Mesenchymal stem cell (in vitro differentiated cells and primary cell): ENCODE results near the gene HSPA12B.

ENCODE experiments used
- DNase-seq: peaks from one replicate; pipeline ENCODE4 v3.0.0-alpha.2; 2013
- H2AFZ ChIP-seq: one replicate; pipeline ENCODE4 v1.6.1; 2013; ENCODE audit warnings: low read depth, mild to moderate bottlenecking, control low read depth, inconsistent platforms, low read length, moderate library complexity
- H2AK5ac ChIP-seq: 2 replicates; pipeline ENCODE4 v1.6.1; 2013; ENCODE audit warnings: low read length, moderate library complexity, mild to moderate bottlenecking, inconsistent platforms; ENCODE audit not compliant: severe bottlenecking
- H2BK120ac ChIP-seq: one replicate; pipeline ENCODE4 v1.6.1; 2013; ENCODE audit warnings: low read depth, mild to moderate bottlenecking, inconsistent platforms, low read length, moderate library complexity
- H2BK12ac ChIP-seq, 2 experiments: one replicate each; pipeline ENCODE4 v1.6.1; 2013; ENCODE audit warnings: inconsistent platforms in 2 of 2, low read length in 2 of 2, mild to moderate bottlenecking in 2 of 2, moderate library complexity in 2 of 2, control low read depth in 1 of 2
- H2BK15ac ChIP-seq: one replicate; pipeline ENCODE4 v1.6.1; 2013; ENCODE audit warnings: mild to moderate bottlenecking, low read depth, inconsistent platforms; ENCODE audit not compliant: poor library complexity, severe bottlenecking
- H2BK5ac ChIP-seq: 2 replicates; pipeline ENCODE4 v1.6.1; 2013; ENCODE audit warnings: low read depth, mild to moderate bottlenecking, low read length, control low read depth, inconsistent platforms; ENCODE audit not compliant: poor library complexity, severe bottlenecking
- H3K14ac ChIP-seq, 2 experiments: one replicate each; pipeline ENCODE4 v1.6.1; 2013; ENCODE audit warnings: inconsistent platforms in 2 of 2, low read length in 2 of 2, control low read depth in 1 of 2, mild to moderate bottlenecking in 1 of 2, moderate library complexity in 1 of 2
- H3K18ac ChIP-seq, 2 experiments: one replicate each; pipeline ENCODE4 v1.6.1; 2013; ENCODE audit warnings: inconsistent platforms in 2 of 2, low read length in 2 of 2, control low read depth in 1 of 2, low read depth in 1 of 2, mild to moderate bottlenecking in 1 of 2
- H3K23ac ChIP-seq, 2 experiments: one replicate each; pipeline ENCODE4 v1.6.1; 2013; ENCODE audit warnings: inconsistent platforms in 2 of 2, low read length in 2 of 2, mild to moderate bottlenecking in 2 of 2, moderate library complexity in 2 of 2, control low read depth in 1 of 2
- H3K27ac ChIP-seq: 2 replicates; pipeline ENCODE4 v1.5.1; 2013; ENCODE audit warnings: mild to moderate bottlenecking, moderate library complexity, low read length, control low read depth, inconsistent platforms; ENCODE audit not compliant: poor library complexity, severe bottlenecking
- H3K27me3 ChIP-seq, 2 experiments: 2 replicates each; pipeline versions ENCODE4 v1.6.1 to v1.7.0; 2013; ENCODE audit warnings: low read length in 2 of 2, mild to moderate bottlenecking in 2 of 2, moderate library complexity in 2 of 2, control low read depth in 1 of 2, inconsistent platforms in 1 of 2; ENCODE audit not compliant: control insufficient read depth in 1 of 2, insufficient read depth in 1 of 2
- H3K36me3 ChIP-seq, 2 experiments: 2 replicates each; pipeline versions ENCODE4 v1.6.1 to v1.7.0; 2013; ENCODE audit warnings: low read length in 2 of 2, control low read depth in 1 of 2, inconsistent platforms in 1 of 2, low read depth in 1 of 2, mild to moderate bottlenecking in 1 of 2; ENCODE audit not compliant: insufficient read depth in 2 of 2, control insufficient read depth in 1 of 2
- H3K4ac ChIP-seq, 2 experiments: one replicate each; pipeline ENCODE4 v1.6.1; 2013; ENCODE audit warnings: inconsistent platforms in 2 of 2, low read length in 2 of 2, mild to moderate bottlenecking in 2 of 2, moderate library complexity in 2 of 2, control low read depth in 1 of 2, low read depth in 1 of 2
- H3K4me1 ChIP-seq: 2 replicates; pipeline ENCODE4 v1.6.1; 2013; ENCODE audit warnings: low read depth, low read length, control low read depth; ENCODE audit not compliant: control insufficient read depth, insufficient read depth
- H3K4me2 ChIP-seq: 2 replicates; pipeline ENCODE4 v1.6.1; 2013; ENCODE audit warnings: low read length, mild to moderate bottlenecking, inconsistent platforms; ENCODE audit not compliant: poor library complexity, severe bottlenecking
- H3K4me3 ChIP-seq, 2 experiments: 2 replicates each; pipeline versions ENCODE4 v1.5.1 to v1.7.0; 2013; ENCODE audit warnings: low read length in 2 of 2, mild to moderate bottlenecking in 2 of 2, control low read depth in 1 of 2, low read depth in 1 of 2; ENCODE audit not compliant: insufficient read depth in 1 of 2
- H3K79me1 ChIP-seq: replicated peaks from 2 replicates; pipeline ENCODE4 v1.6.1; 2013; ENCODE audit warnings: mild to moderate bottlenecking, control low read depth, low read length, inconsistent platforms; ENCODE audit not compliant: poor library complexity, severe bottlenecking
- H3K9ac ChIP-seq: 2 replicates; pipeline ENCODE4 v1.7.0; 2013; ENCODE audit warnings: mild to moderate bottlenecking, low read length, moderate library complexity
- H3K9me3 ChIP-seq: 2 replicates; pipeline ENCODE4 v1.7.0; 2013; ENCODE audit warnings: mild to moderate bottlenecking, low read length; ENCODE audit not compliant: control insufficient read depth
- H4K8ac ChIP-seq: one replicate; pipeline ENCODE4 v1.6.1; 2013; ENCODE audit warnings: inconsistent platforms, mild to moderate bottlenecking, low read length, moderate library complexity
- H4K91ac ChIP-seq: one replicate; pipeline ENCODE4 v1.6.1; 2013; ENCODE audit warnings: mild to moderate bottlenecking, low read length, inconsistent platforms
- WGBS: methylation state at CpG from one replicate; pipeline ENCODE4 v1.1.7; 2013; ENCODE audit warnings: mixed read lengths; 5-methylcytosine and 5-hydroxymethylcytosine counted together

The HSPA12B gene

DNA sequence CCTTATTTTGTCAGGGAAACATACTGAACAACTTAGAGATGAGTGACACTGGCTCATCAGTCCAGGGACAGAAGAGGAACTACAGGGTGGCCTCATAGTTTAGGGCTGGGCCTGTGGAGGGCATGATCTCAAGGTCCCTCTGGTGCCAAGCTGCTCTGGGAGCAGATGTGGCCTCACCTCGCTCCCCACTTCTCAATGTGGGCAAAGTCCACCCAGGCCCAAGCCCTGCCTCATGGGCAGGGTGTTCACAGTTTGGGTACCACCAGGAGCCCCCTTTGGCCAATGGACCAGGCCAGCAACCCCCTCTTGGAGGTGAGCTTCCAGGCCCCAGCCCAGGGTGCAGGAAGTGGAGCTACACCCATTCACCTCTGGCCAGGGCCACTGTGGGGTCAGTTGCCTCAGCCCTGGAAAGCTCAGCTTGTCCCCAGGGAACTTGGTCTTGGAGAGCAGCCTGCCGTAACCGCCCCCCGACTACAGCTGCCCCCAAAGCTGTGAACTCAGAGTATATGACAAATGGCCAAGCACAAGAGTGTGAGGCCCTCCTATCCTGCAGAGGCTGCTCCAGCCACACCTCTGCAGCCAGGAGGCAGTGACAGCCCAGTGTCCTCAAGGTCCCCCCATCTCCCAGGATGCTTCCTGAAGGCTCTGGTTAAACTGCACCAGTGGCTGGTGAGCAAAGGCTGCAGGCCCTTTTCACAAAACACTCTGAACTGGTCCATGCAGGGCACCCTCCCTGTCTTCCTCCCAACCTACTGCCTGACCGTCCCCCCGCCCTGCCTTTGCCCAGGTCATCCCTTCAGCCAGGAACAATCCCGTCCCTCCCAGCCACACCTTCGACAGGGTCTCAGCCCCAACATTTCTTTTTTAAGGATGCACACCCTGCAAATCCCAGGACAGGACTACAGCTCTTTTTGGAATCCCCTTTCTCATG, 31.5 kb downstream of the HSPA12B start:
- H3K4me3 ChIP-seq: no peak overlapping the region
- H4K91ac ChIP-seq: no peak overlapping the region
- no peak overlapping the region for H3K23ac ChIP-seq
- no peak overlapping the region for H3K9ac ChIP-seq
- H3K4me2 ChIP-seq: no peak overlapping the region
- H4K8ac ChIP-seq: no peak overlapping the region
- 95% methylated on average over 8 of the region's 8 CpGs for WGBS
- no peak overlapping the region for H2AFZ ChIP-seq
- peaks cover 42% of the 10 kb centered on the region for H3K79me1 ChIP-seq
- no peak for DNase-seq
- H3K27ac ChIP-seq: no peak overlapping the region
- H2BK12ac ChIP-seq: no peak overlapping the region
- no peak overlapping the region for H2BK120ac ChIP-seq
- no peak overlapping the region for H3K14ac ChIP-seq
- no peaks in the 10 kb centered on the region for H3K27me3 ChIP-seq
- H3K36me3 ChIP-seq: peaks cover 6 to 7% of the 10 kb centered on the region in 2 experiments
- no peak overlapping the region for H2BK5ac ChIP-seq
- H3K4me1 ChIP-seq: peaks cover 21% of the 10 kb centered on the region
- no peaks in the 10 kb centered on the region for H3K9me3 ChIP-seq
- H3K18ac ChIP-seq: no peak overlapping the region
- H2BK15ac ChIP-seq: no peak overlapping the region
- no peak overlapping the region for H3K4ac ChIP-seq
- no peak overlapping the region for H2AK5ac ChIP-seq

DNA sequence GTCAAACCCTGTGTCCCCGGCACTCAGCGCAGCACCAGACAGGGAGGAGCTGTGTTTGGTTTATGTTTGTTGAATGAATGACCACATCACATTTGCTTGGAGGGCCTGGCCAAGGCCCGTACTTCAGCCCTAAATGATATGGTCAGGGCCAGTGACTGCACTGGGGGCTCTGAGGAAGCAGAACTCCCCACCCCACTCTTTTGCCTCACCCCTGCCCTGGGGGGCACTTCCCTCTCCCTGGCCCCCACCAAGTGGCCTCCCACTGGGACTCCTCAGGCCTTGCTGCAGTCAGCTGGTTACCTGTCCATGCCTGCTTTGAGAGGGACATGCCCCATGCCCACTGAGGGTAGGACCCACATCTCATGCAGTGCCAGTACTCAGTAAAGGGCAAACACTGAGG, 32.2 kb downstream of the HSPA12B start:
- Histone ChIP-seq H4K8ac (no peak overlapping the region), H3K4me1 (peaks cover 21% of the 10 kb centered on the region), H3K23ac (no peak overlapping the region), H2AFZ (no peak overlapping the region), H3K27ac (no peak overlapping the region), H3K4me2 (no peak overlapping the region), H2BK12ac (peak overlapping the region in 1 of 2 experiments; percentile 24), H3K4ac (no peak overlapping the region), H2BK120ac (no peak overlapping the region), H3K79me1 (peaks cover 40% of the 10 kb centered on the region), H3K9ac (no peak overlapping the region), H3K36me3 (peaks cover 4 to 7% of the 10 kb centered on the region in 2 experiments), H3K14ac (no peak overlapping the region), H2BK15ac (peak overlapping the region; percentile 19), H3K18ac (peak overlapping the region in 1 of 2 experiments; percentile 42), H3K27me3 (no peaks in the 10 kb centered on the region), H4K91ac (no peak overlapping the region), H3K9me3 (no peaks in the 10 kb centered on the region), H2BK5ac (no peak overlapping the region), H2AK5ac (no peak overlapping the region), H3K4me3 (no peak overlapping the region)
- 90% methylated on average over 3 of the region's 3 CpGs for WGBS
- no peak for DNase-seq

- H2BK15ac ChIP-seq: no peak overlapping the region
- WGBS: 67% methylated on average over 2 of the region's 3 CpGs
- no peak overlapping the region for H3K14ac ChIP-seq
Observed at GRCh38 chr20:3765171-3765882, 32.8 kb downstream of the HSPA12B start.

More at GRCh38 chr20:3765171-3765882, 32.8 kb downstream of the HSPA12B start:
- Histone ChIP-seq H4K91ac (no peak overlapping the region), H2BK12ac (peak overlapping the region in 1 of 2 experiments; percentile 6), H3K27me3 (no peaks in the 10 kb centered on the region), H2AFZ (no peak overlapping the region), H3K36me3 (peaks cover 0 to 7% of the 10 kb centered on the region in 2 experiments), H3K9me3 (no peaks in the 10 kb centered on the region), H4K8ac (no peak overlapping the region), H2AK5ac (no peak overlapping the region), H3K4ac (peak overlapping the region in 1 of 2 experiments; percentile 24), H3K4me3 (no peak overlapping the region), H3K27ac (no peak overlapping the region), H3K18ac (peak overlapping the region in 1 of 2 experiments; percentile 42), H2BK120ac (no peak overlapping the region), H2BK5ac (no peak overlapping the region), H3K23ac (no peak overlapping the region), H3K4me1 (peaks cover 21% of the 10 kb centered on the region), H3K9ac (peak overlapping the region; percentile 82), H3K4me2 (no peak overlapping the region), H3K79me1 (peaks cover 35% of the 10 kb centered on the region)
- no peak for DNase-seq
